Effector memory CD4-positive, alpha-beta T cell (primary cell): ENCODE measurements around the gene BARHL2.

Experiments used
- DNase-seq, 3 donors: peaks; one replicate each; pipeline ENCODE4 v3.0.0-alpha.2; 2020
- H3K27ac ChIP-seq: 2 replicates; pipeline ENCODE4 v1.7.0; 2013; ENCODE audit warnings: mild to moderate bottlenecking, low read length, moderate library complexity; ENCODE audit not compliant: insufficient read depth, poor library complexity, severe bottlenecking
- H3K27me3 ChIP-seq: replicated peaks from 2 replicates; pipeline ENCODE4 v1.7.0; 2013; ENCODE audit warnings: mild to moderate bottlenecking, low read length; ENCODE audit not compliant: insufficient read depth, control insufficient read depth, poor library complexity, severe bottlenecking
- H3K36me3 ChIP-seq: 2 replicates; pipeline ENCODE4 v1.7.0; 2013; ENCODE audit warnings: mild to moderate bottlenecking, low read length, moderate library complexity; ENCODE audit not compliant: control insufficient read depth, insufficient read depth
- H3K4me1 ChIP-seq: 2 replicates; pipeline ENCODE4 v1.7.0; 2013; ENCODE audit warnings: low read length, mild to moderate bottlenecking; ENCODE audit not compliant: control insufficient read depth, insufficient read depth, poor library complexity, severe bottlenecking
- H3K4me3 ChIP-seq: 2 replicates; pipeline ENCODE4 v1.7.0; 2013; ENCODE audit warnings: low read length, low read depth, mild to moderate bottlenecking; ENCODE audit not compliant: insufficient read depth, poor library complexity, severe bottlenecking
- H3K9me3 ChIP-seq: 2 replicates; pipeline ENCODE4 v1.7.0; 2013; ENCODE audit warnings: mild to moderate bottlenecking, low read length, moderate library complexity; ENCODE audit not compliant: control insufficient read depth

Gene BARHL2

DNA sequence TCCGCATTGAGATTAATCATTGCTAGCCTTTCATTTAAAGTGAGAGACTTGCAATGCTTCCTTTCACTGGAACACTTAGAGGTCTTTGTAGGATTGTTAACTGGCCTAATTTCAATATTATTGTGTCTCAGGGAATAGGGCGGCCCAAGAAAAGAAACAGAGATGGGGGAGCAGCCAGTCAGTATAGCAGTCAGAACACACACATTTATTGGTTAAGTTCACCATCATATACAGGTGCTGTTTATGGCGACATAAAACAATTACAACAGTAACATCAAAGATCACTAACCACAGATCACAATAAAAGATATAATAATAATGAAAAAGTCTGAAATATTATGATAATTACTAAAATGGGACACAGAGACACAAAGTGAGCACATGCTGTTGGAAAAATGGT, 29.4 kb downstream of the BARHL2 start:
- Histone ChIP-seq H3K4me3 (no peak overlapping the region), H3K9me3 (no peaks in the 10 kb centered on the region), H3K27ac (no peak overlapping the region), H3K36me3 (no peaks in the 10 kb centered on the region), H3K27me3 (no peaks in the 10 kb centered on the region), H3K4me1 (no peaks in the 10 kb centered on the region)
- DNase-seq, result no peak

DNA sequence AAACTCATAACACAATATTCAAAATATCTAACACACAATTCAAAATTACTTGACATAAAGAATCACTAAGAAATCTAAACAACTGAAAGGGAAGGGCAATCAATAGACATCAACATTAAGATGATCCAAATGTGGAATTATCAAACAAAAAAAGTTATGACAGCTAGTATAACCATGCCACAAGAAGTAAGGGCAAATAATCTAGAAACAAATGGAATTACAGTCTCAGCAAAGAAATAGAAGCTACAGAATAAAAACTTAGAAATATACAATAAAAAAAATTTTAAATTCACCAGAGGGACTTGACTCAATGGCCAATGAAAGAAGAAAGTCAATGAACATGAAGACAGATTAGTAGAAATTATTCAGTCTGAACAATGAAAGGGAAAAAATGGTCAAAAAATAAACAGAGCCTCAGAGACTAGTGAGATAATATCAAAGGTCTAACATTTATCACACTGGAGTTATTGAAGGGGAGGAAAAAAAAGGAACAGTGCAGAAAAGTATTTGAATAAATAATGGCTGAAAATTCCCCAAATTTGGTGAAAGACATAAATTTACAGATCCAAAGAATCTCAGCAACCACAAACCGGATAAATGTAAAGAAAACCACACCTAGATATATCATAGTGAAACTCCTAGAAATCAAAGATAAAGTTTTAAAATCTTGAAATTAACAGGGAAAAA, 41.8 kb downstream of the BARHL2 start:
- Histone ChIP-seq H3K36me3 (no peaks in the 10 kb centered on the region), H3K27me3 (no peaks in the 10 kb centered on the region), H3K4me1 (no peaks in the 10 kb centered on the region), H3K9me3 (peaks cover 3% of the 10 kb centered on the region), H3K4me3 (no peak overlapping the region), H3K27ac (no peak overlapping the region)
- DNase-seq, result no peak

DNA sequence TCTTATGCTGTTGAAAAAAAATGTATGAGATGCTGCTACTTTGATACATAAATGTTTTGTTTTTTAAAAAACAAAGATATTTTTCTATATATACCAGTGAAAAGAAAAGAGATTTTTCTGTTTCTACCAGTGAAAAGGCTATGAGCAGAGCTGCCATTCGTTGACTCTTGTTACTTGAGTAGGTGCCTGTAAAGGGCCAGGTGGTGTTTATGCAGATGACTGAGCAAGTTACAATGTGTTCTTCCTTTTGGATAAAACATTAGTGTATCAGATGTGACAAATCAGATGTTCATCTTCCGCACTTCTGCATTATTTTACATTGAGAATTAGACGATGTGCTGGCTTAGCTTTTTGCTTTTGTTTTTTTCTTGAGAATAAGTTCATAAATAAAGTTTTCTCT, 45.4 kb downstream of the BARHL2 start:
- DNase-seq, result no peak
- Histone ChIP-seq H3K27me3 (no peaks in the 10 kb centered on the region), H3K9me3 (peaks cover 3% of the 10 kb centered on the region), H3K36me3 (no peaks in the 10 kb centered on the region), H3K27ac (no peak overlapping the region), H3K4me1 (no peaks in the 10 kb centered on the region), H3K4me3 (no peak overlapping the region)

DNA sequence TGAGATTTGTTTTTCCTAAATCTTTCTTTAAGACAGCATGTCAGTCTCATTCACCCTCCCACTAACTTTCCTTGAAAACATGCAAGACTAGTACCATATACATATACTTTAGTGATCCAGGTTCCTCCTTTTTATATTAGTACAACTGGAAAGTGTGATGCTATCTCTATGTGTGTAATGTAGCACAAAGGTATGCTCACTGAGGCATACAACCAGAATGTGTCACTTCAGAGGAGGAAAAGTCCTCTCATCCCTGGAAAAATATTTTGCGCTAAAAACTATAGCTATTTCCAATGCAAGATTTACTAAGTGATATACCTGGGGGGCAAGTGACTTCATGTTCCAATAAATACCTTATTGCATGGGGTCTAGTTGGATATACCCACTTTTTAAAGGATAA, 45.9 kb downstream of the BARHL2 start:
- Histone ChIP-seq H3K4me1 (no peaks in the 10 kb centered on the region), H3K27me3 (no peaks in the 10 kb centered on the region), H3K36me3 (no peaks in the 10 kb centered on the region), H3K9me3 (peaks cover 3% of the 10 kb centered on the region), H3K27ac (no peak overlapping the region), H3K4me3 (no peak overlapping the region)
- DNase-seq, result no peak
